ENCODE results near the gene ZBTB16. TPM values are rescaled to one million over a fixed set of nuclear protein-coding genes. Genes with fewer than 3 reads are reported as not detected.

The ZBTB16 gene
- total RNA-seq, 1 experiment from 2014 or later: not detected

- no peak for DNase-seq (ENCODE audit: low read depth)
Observed at GRCh38 chr11:114152785-114153184, 93.3 kb downstream of the ZBTB16 start.

DNA sequence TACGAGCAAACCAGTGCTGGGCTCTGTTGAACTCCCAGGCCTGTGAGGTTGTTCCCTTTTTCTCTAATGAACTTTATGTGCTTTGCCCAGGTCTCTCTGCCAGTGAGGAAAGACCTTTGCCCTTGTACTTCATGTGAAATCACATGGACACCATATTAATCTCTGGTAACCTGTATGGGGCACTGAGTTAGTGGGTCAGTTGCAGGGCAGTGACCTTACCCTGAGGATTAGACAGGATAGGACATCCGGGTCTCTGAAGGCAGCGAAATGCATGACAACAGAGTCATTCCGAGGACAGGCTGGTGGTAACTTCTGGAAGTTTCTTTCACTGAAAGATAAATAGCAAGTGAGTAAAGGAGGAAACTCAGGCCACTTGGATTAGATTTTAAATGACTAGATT lies 93.7 kb downstream of the ZBTB16 start:
- no peak for DNase-seq (ENCODE audit: low read depth)

GRCh38 chr11:114154271-114155047 lies 94.9 kb downstream of the ZBTB16 start:
- DNase-seq (ENCODE audit: low read depth): no peak

- no peak for DNase-seq (ENCODE audit: low read depth)
Observed at GRCh38 chr11:114155116-114155515, 95.6 kb downstream of the ZBTB16 start.

GRCh38 chr11:114156131-114156581 lies 96.6 kb downstream of the ZBTB16 start:
- DNase-seq (ENCODE audit: low read depth): no peak

- no peak for DNase-seq (ENCODE audit: low read depth)
Observed at GRCh38 chr11:114156782-114157181, 97.3 kb downstream of the ZBTB16 start.

GRCh38 chr11:114157476-114158050 lies 98.1 kb downstream of the ZBTB16 start:
- DNase-seq (ENCODE audit: low read depth): no peak

GRCh38 chr11:114158421-114158820 lies 98.9 kb downstream of the ZBTB16 start:
- DNase-seq (ENCODE audit: low read depth): no peak

GRCh38 chr11:114158886-114159285 lies 99.4 kb downstream of the ZBTB16 start:
- no peak for DNase-seq (ENCODE audit: low read depth)

DNA sequence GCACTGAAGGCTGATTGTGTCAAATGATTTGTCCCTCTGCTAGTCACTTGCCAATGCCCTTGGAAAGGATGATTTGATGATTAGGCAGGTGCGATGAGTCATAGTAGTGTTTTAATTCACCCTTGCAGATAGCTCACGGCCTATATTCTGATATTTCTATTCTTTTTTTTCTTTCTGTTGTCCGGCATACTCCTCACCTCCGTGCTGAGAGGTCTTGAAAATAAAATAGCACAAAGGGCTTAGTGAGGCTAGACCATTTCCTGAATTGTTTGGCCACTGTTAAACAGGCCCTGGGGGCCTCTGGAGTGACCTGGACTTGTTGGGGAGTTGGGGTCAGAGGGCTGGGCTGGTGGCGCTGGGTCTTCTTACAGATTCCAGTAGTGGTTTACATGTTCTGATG lies 99.8 kb downstream of the ZBTB16 start:
- no peak for DNase-seq (ENCODE audit: low read depth)

GRCh38 chr11:114159802-114160632 lies 100.5 kb downstream of the ZBTB16 start:
- DNase-seq (ENCODE audit: low read depth): peak; percentile 95

DNA sequence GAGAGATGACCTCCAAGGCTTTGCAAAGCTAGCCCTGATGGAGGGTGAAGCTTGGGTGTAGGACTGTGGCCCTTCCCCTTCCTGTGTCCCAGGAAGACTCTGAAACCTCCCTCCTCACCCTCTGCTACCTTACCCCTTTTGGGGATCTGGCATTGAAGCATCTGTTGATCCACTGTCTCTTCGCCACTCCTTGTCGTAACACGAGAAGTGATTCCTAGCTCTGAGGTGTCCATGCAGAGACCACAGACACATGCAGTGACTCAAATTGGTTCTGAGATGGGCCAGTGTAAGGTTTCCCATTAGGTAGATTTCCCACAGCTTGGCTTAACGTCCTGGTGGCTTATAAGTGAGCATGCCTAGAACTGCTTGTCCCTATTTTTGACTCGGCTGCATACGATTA lies 101.4 kb downstream of the ZBTB16 start:
- DNase-seq (ENCODE audit: low read depth): no peak

GRCh38 chr11:114161486-114162250 lies 102.2 kb downstream of the ZBTB16 start:
- no peak for DNase-seq (ENCODE audit: low read depth)

DNA sequence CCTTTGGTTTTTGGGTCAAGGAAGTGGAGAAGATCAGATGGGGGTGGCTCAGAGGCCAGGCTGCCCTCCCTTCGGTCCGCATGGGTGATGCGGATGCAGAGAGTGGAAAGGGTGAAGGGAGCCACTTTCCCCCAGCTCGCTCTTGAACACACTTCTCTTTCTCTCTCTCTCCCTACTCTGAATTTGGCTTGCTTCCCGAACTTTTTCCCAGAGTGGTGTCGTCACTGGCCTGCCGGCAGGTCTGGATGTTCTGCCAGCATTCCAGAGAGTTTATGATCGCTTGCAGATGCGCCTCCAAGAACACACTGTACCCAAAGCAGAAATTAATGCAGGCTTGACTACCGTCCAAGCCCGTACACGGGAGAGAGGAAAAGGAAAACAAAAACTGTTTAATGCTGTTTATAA lies 103.2 kb downstream of the ZBTB16 start:
- peak; percentile 96 for DNase-seq (ENCODE audit: low read depth)

- DNase-seq (ENCODE audit: low read depth): peak; percentile 58
Observed at GRCh38 chr11:114163229-114163631, 103.7 kb downstream of the ZBTB16 start.

DNA sequence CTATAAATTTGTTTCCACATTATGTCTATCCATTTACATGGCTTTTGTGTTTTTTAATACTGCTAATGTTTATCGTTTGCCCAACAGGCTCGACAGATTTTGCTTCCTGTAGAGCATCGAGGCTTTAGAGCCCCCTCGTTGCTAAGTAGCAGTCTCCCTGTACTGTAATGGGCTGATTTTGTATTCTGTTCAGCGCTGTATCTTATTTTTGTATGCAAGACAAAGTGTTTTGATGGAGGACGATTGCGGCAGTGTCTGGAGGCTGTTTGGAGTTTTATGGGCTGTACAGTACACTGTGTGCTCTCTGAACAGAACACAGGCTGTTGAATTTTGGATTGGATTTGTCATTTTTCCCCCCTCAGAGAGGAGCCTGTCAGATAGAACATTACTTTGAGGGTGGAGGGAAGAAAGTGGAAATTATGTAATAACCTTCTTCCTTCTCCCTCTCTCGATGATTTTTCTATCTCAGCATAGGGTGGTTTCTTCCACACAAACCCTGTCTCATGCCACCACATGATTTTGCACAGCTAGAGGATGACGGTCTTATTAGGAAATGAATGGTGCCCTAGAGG lies 104.4 kb downstream of the ZBTB16 start:
- DNase-seq (ENCODE audit: low read depth): peak; percentile 7

DNA sequence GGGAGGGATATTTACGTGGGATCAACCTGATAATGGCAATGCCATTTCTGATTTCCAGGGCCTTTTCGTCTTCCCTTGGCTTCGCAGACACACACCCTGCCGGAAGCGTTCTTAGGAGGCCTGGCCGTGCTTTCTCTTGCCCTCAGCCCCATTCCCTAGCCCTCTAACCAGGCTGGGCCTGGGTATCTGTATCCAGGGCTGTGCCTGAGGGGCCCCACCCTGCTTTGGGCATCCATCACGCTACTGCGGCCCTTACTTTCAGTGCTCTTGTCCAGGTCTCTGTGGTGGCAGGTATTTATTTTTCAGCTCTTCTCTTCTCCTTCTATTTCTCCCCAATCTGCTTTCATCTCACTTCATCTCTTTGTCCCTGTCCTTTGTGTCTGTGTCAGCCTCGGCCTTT lies 105.0 kb downstream of the ZBTB16 start:
- no peak for DNase-seq (ENCODE audit: low read depth)

DNA sequence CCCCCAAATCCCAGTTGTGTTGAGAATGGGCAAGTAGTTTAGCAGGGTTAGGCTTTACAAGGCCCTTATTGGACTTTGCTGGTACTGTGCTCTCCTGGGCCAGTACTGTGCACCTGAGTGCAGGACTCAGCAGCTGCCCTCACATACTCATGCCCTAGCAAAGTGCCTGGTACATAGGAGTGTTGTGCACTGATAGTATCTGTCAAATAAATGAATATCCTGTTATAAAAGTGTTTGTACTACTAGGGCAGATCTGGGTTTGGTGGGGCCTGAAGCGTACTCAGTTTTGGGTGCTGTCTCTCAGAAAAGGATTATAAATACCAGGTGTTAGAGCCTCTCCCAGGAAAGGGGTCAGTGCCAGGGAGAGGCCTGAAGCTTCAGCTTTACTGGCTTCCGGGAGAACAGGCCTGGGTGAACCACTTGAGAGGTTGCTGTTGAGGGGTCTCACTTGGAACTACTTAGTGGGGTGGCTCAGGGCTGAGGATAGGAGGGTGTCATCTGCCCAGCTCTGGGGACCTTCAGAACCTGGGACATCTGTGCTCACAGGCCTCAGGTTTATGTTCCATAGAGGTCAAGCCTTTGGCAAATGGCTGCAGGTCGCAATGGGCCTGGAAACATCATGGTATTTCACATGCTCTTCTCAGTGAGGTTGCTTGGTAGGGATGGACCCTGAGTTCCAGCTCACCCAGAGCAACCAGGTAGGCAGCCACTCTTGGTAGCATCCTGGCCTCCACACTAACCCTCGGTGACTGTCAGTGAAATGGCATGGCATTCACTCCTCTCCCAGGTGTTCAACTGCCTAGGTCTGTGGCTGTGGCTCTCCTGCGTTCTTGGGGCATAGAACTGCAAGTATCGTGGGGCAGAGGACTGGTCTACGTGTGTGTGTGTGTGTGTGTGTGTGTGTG lies 106.1 kb downstream of the ZBTB16 start:
- no peak for DNase-seq (ENCODE audit: low read depth)

DNA sequence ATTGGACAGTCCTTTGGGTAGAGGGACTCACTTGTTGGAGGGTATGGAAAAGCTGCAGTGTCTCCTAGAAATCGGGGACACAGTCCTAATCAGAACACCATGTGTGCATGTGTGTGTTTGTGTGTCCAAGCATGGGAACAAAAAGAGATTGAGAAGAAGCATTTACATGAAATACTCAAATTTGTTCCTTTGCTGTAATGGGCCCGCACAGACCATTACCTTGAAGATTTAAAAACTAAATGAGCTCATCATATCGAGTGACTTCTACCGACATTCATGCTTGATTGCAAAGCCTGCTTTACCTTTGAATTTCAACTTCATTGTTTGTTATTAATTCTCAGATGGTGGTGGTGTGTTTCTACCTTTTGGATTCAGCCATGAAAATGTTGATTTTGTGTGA lies 106.9 kb downstream of the ZBTB16 start:
- no peak for DNase-seq (ENCODE audit: low read depth)

DNA sequence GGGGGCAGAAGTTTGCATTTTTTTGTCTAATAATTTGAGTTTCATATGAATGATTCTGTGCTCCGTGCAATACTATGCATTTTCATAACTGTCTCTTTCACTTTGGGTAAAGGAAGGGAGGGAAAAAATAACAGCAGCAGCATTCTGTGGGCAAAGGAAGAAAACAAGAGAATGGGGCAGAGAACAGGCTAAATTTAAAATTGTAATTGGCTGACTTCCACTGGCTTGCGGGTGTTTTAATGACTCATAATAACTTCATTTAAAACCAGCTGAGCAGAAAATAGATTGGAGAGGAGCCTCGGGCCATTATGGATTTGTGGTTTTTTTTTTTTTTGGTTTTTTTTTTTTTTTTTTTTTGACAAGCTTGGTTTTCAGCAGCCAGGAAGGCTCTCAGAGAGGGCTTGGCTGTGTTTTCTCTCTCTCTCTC lies 107.4 kb downstream of the ZBTB16 start:
- peak; percentile 91 for DNase-seq (ENCODE audit: low read depth)
